ENCODE data around the gene BZW1. TPM values are rescaled to one million over a fixed set of nuclear protein-coding genes. Genes with fewer than 3 reads are reported as not detected.

BZW1 gene
- total and polyA plus RNA-seq, 2 of the 4 experiments (the other 2 are of a cell fraction): 204 to 268 TPM

DNA sequence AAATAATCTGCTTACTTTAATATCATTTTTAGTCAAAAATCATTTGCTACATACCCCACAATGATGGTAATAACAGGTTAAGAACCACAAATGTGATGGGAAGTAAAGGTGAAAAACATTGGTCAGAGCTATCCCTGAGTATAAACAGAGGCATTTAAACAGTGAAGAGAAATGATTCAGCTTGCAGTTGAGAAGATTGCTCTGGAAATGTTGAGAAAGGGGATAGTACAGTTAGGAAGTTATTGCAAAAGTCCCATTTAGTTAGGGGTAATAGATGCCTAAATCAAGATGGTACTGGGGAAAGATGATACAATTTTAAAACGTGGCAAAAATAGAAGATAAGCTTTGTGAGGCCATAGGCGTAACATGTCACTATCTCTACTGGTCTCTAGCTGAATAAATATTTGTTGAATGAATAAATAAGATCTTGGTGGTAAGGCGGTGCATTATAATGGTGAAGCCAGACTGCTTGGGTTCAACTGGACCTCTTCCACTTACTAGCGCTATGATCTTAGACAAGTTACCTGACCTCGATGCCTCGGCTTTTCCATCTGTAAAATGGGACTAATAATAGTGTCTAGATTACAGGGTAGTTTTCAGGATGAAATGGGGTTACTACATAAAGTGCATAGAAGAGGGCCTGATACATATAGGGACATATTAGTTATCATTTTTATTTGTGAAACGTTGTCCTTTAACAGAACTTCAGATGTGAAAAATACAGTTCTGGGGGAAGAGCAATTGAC is 2.0 kb upstream of the BZW1 start:
- H3K36me3 ChIP-seq (ENCODE audit: control insufficient read depth, insufficient read depth, low read length): peaks cover 5% of the 10 kb centered on the region
- no peak overlapping the region for H2AK9ac ChIP-seq (replicated peaks; ENCODE audit: low read depth, low read length, poor library complexity)
- dilution Hi-C loops (cut with HindIII; ENCODE audit: low sequenced_read_pairs, unreplicated experiment) (no loop called here), in situ Hi-C loops (cut with MboI; ENCODE audit: low sequenced_read_pairs) (loop anchor here (5.0 kb wide), 1 partner anchor 62 kb away; no protein-coding TSS in a partner anchor), intact Hi-C loops (cut with micrococcal nuclease) (loop anchor here (1.0 to 10.0 kb wide), 5 partner anchors 15 to 195 kb away; no protein-coding TSS in a partner anchor)
- peak overlapping the region; percentile 87 for H2BK20ac ChIP-seq (ENCODE audit: low read depth, low read length)
- H2BK120ac ChIP-seq (ENCODE audit: low read depth, low read length): peak overlapping the region; percentile 92
- H3K9me3 ChIP-seq (ENCODE audit: control insufficient read depth, insufficient read depth, low read length): no peaks in the 10 kb centered on the region
- peaks cover 3% of the 10 kb centered on the region; the same call in 1 of the 2 replicates for H3K9me1 ChIP-seq (ENCODE audit: insufficient read depth, low read length)
- peak overlapping the region; percentile 76; the same call in 1 of the 2 replicates for H3K23ac ChIP-seq (ENCODE audit: low read depth, low read length)
- no TSS peak for BruUV-seq (replicated peaks)
- TF ChIP-seq CEBPB (IDR thresholded peaks at IDR 0.05; ENCODE audit: low read depth, low read length) (peak; percentile 50), BHLHE40 (IDR thresholded peaks at IDR 0.05; ENCODE audit: low read depth, low read length) (no peak)
- H3K14ac ChIP-seq (replicated peaks; ENCODE audit: low read depth, low read length): peak overlapping the region; percentile 92
- H4K20me1 ChIP-seq (ENCODE audit: insufficient read depth, low read length): peaks cover 29% of the 10 kb centered on the region
- peak overlapping the region; percentile 87; the same call in 1 of the 2 replicates for H3K18ac ChIP-seq (ENCODE audit: low read depth, low read length)
- H3K27me3 ChIP-seq (ENCODE audit: control insufficient read depth, insufficient read depth, low read length): no peaks in the 10 kb centered on the region
- peak overlapping the region; percentile 83 to 98 for H4K8ac ChIP-seq (ENCODE audit: low read depth in 2 of 2, low read length in 2 of 2)
- peak overlapping the region; percentile 94 for H3K56ac ChIP-seq (ENCODE audit: extremely low read depth, insufficient read depth, low read length)
- H3K4me1 ChIP-seq (ENCODE audit: control insufficient read depth, insufficient read depth, low read length): peaks cover 10% of the 10 kb centered on the region
- H3K4ac ChIP-seq (ENCODE audit: low read depth, low read length): peak overlapping the region; percentile 96
- POLR2A ChIA-PET (ENCODE audit: unreplicated experiment): no interaction called here
- peak overlapping the region; percentile 96 for H4K91ac ChIP-seq (ENCODE audit: insufficient read depth, low read depth, low read length)
- CTCF ChIA-PET: interaction anchor here (0.6 to 1.3 kb wide), 3 partner anchors 74 to 97 kb away, joined by 3 to 4 read pairs (median 3); no protein-coding TSS in a partner anchor
- peak overlapping the region; percentile 96 for H3K27ac ChIP-seq (ENCODE audit: insufficient read depth, low read length)
- DNase-seq (peak; percentile 57), ATAC-seq (ENCODE audit: low read depth) (no peak)
- peak overlapping the region; percentile 64; the same call in 1 of the 2 replicates for H3K9ac ChIP-seq (ENCODE audit: low read depth, low read length)
- peak overlapping the region; percentile 85 for H2BK15ac ChIP-seq (ENCODE audit: low read depth, low read length)
- H2BK5ac ChIP-seq (ENCODE audit: low read depth, low read length, poor library complexity, severe bottlenecking): peak overlapping the region; percentile 99
- WGBS, 2 experiments (ENCODE audit: extremely low coverage in 2 of 2, insufficient read length in 1 of 2): 65% methylated on average over 2 of the region's 7 CpGs; no CpG with 5 or more reads in 1 of the 2 experiments
- H3K4me3 ChIP-seq (ENCODE audit: insufficient read depth, low read depth, low read length): no peak overlapping the region
- H2AFZ ChIP-seq (replicated peaks; ENCODE audit: low read length, poor library complexity): peak overlapping the region; percentile 83
- H4K5ac ChIP-seq (ENCODE audit: low read depth, low read length): peak overlapping the region; percentile 80
- peaks cover 0 to 3% of the 10 kb centered on the region in 2 experiments; a peak in 2 of 4 replicates for H3K79me1 ChIP-seq (ENCODE audit: low read depth in 1 of 2, low read length in 2 of 2)
- peak overlapping the region; percentile 89 for H2AK5ac ChIP-seq (ENCODE audit: low read depth, low read length)
- H3K4me2 ChIP-seq (ENCODE audit: low read depth, low read length): peak overlapping the region; percentile 69
